Measurements from ENCODE around the gene BAX. TPM values are rescaled to one million over a fixed set of nuclear protein-coding genes. Genes with fewer than 3 reads are reported as not detected.

Gene BAX
- total and polyA plus RNA-seq, 2 of the 13 experiments (the other 11 are each of a cell fraction or from before 2014, with no cell fraction given), result 139 to 176 TPM

- TF ChIP-seq PAXIP1 (CRISPR knock-in tag; conservative IDR thresholded peaks at IDR 0.05), result no peak; the same call in 1 of the 2 replicates
- TF ChIP-seq CBX1 (IDR thresholded peaks at IDR 0.05; ENCODE audit: low read depth), result no peak
- no peak for TF ChIP-seq ZNF256 (CRISPR knock-in tag; conservative IDR thresholded peaks at IDR 0.05)
- TF ChIP-seq ZNF746 (CRISPR knock-in tag; IDR thresholded peaks at IDR 0.05), result peak; percentile 35; the same call in 1 of the 2 replicates
- TF ChIP-seq ZNF775 (CRISPR knock-in tag; IDR thresholded peaks at IDR 0.05; ENCODE audit: borderline replicate concordance), result no peak
- TF ChIP-seq PAF1 (CRISPR knock-in tag; IDR thresholded peaks at IDR 0.05), result no peak
- no peak for TF ChIP-seq PHF5A (CRISPR knock-in tag; IDR thresholded peaks at IDR 0.05; ENCODE audit: low read depth, unreplicated experiment)
- no peak for TF ChIP-seq ZNF670 (CRISPR knock-in tag; IDR thresholded peaks at IDR 0.05; ENCODE audit: borderline replicate concordance)
- no peak for TF ChIP-seq PITX1 (CRISPR knock-in tag; IDR thresholded peaks at IDR 0.05)
- no peak for TF ChIP-seq FOXO4 (CRISPR knock-in tag; conservative IDR thresholded peaks at IDR 0.05)
- no peak for TF ChIP-seq ZNF761 (CRISPR knock-in tag; conservative IDR thresholded peaks at IDR 0.05)
- no peak for TF ChIP-seq ZNF530 (CRISPR knock-in tag; IDR thresholded peaks at IDR 0.05; ENCODE audit: low read depth)
- no peak for TF ChIP-seq SMAD3 (CRISPR knock-in tag; IDR thresholded peaks at IDR 0.05)
- TF ChIP-seq JUNB (CRISPR knock-in tag; IDR thresholded peaks at IDR 0.05; ENCODE audit: borderline replicate concordance), result peak; percentile 71; the same call in 1 of the 2 replicates
- TF ChIP-seq, protein P1, sequence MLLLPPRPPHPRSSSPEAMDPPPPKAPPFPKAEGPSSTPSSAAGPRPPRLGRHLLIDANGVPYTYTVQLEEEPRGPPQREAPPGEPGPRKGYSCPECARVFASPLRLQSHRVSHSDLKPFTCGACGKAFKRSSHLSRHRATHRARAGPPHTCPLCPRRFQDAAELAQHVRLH (CRISPR knock-in tag; IDR thresholded peaks at IDR 0.05; ENCODE audit: borderline replicate concordance, low read depth), result no peak
- no peak for TF ChIP-seq ZFP36L1 (CRISPR knock-in tag; IDR thresholded peaks at IDR 0.05)
- 0 out of 2 replicates have a peak, but pooled peaks have one; percentile 9 for TF ChIP-seq ONECUT2 (CRISPR knock-in tag; IDR thresholded peaks at IDR 0.05)
- TF ChIP-seq THYN1 (CRISPR knock-in tag; IDR thresholded peaks at IDR 0.05; ENCODE audit: borderline replicate concordance, low read depth), result no peak
- TF ChIP-seq EZH2 (conservative IDR thresholded peaks at IDR 0.05; ENCODE audit: low read depth, low read length), result no peak
- no peak for TF ChIP-seq SNAPC2 (CRISPR knock-in tag; IDR thresholded peaks at IDR 0.05)
- TF ChIP-seq SP5 (CRISPR knock-in tag; IDR thresholded peaks at IDR 0.05; ENCODE audit: borderline replicate concordance, low read depth), result no peak; the same call in 1 of the 2 replicates
- TF ChIP-seq TARDBP (CRISPR knock-in tag; IDR thresholded peaks at IDR 0.05), result 0 out of 2 replicates have a peak, but pooled peaks have one; percentile 22
- TF ChIP-seq NFE2L1 (CRISPR knock-in tag; IDR thresholded peaks at IDR 0.05; ENCODE audit: borderline replicate concordance), result no peak
- no peak for TF ChIP-seq ZNF569 (CRISPR knock-in tag; IDR thresholded peaks at IDR 0.05; ENCODE audit: borderline replicate concordance)
- TF ChIP-seq MAFF (IDR thresholded peaks at IDR 0.05; ENCODE audit: low read depth, low read length), result no peak
- TF ChIP-seq ZNF891 (CRISPR knock-in tag; IDR thresholded peaks at IDR 0.05), result no peak
- TF ChIP-seq ZNF33A (CRISPR knock-in tag; IDR thresholded peaks at IDR 0.05; ENCODE audit: borderline replicate concordance), result no peak
Observed at GRCh38 chr19:48961051-48961649, 6.5 kb downstream of the BAX start (continued).
